ENCODE data around the gene SRCAP.
A peak's percentile ranks its signal among the peaks of the same experiment; 100 is the strongest.

Gene SRCAP

GRCh38 chr16:30760001-30760559 is 61.1 kb downstream of the SRCAP start:
- 0 out of 20 replicates have a peak overlapping the region, but pooled peaks of 1 of the 10 experiments have one; percentile 80 for H3K4me3 ChIP-seq
- TF ChIP-seq Cebpa-rat (IDR thresholded peaks at IDR 0.05): no peak
- H3K4me1 ChIP-seq: peaks cover 45 to 60% (median 52%) of the 10 kb centered on the region in 10 experiments
- no peaks in the 10 kb centered on the region for H3K27me3 ChIP-seq
- H3K4me2 ChIP-seq: peak overlapping the region; percentile 90 to 99 (median 97); a peak in 20 of 22 replicates
- no peaks in the 10 kb centered on the region for H3K9me3 ChIP-seq (replicated peaks in 1 of 11)
- peaks cover 47 to 72% (median 58%) of the 10 kb centered on the region in 11 experiments for H3K36me3 ChIP-seq
- peak overlapping the region in 3 of 11 experiments; percentile 6 to 89 (median 88); a peak in 1 of 22 replicates for H3K9ac ChIP-seq
- H4K20me1 ChIP-seq: peaks cover 0 to 40% (median 17%) of the 10 kb centered on the region in 11 experiments; a peak in 14 of 22 replicates
- H3K27ac ChIP-seq: no peak overlapping the region

- Histone ChIP-seq H3K9ac (peak overlapping the region; percentile 64 to 93 (median 88)), H3K36me3 (peaks cover 47 to 72% (median 58%) of the 10 kb centered on the region in 11 experiments), H3K27me3 (no peaks in the 10 kb centered on the region), H3K4me2 (peak overlapping the region; percentile 90 to 99 (median 97)), H3K4me1 (peaks cover 45 to 60% (median 52%) of the 10 kb centered on the region in 10 experiments), H3K27ac (peak overlapping the region in 10 of 11 experiments; percentile 60 to 86 (median 76); a peak in 18 of 22 replicates), H4K20me1 (peaks cover 0 to 41% (median 20%) of the 10 kb centered on the region in 11 experiments; a peak in 14 of 22 replicates), H3K4me3 (peak overlapping the region; percentile 68 to 96 (median 88)), H3K9me3 (replicated peaks in 1 of 11) (no peaks in the 10 kb centered on the region)
- TF ChIP-seq Cebpa-rat (IDR thresholded peaks at IDR 0.05): no peak
These were observed 61.8 kb downstream of the SRCAP start for GRCh38 chr16:30760577-30761426.

- Histone ChIP-seq H3K27ac (peak overlapping the region in 10 of 11 experiments; percentile 60 to 86 (median 76); a peak in 20 of 22 replicates), H3K4me1 (peaks cover 45 to 60% (median 52%) of the 10 kb centered on the region in 10 experiments), H3K9ac (peak overlapping the region; percentile 64 to 93 (median 88)), H3K27me3 (no peaks in the 10 kb centered on the region), H3K9me3 (replicated peaks in 1 of 11) (no peaks in the 10 kb centered on the region), H4K20me1 (peaks cover 0 to 45% (median 26%) of the 10 kb centered on the region in 11 experiments; a peak in 15 of 22 replicates), H3K36me3 (peaks cover 47 to 72% (median 58%) of the 10 kb centered on the region in 11 experiments), H3K4me3 (peak overlapping the region; percentile 68 to 96 (median 88)), H3K4me2 (peak overlapping the region; percentile 90 to 99 (median 97))
- TF ChIP-seq Cebpa-rat (IDR thresholded peaks at IDR 0.05): no peak
These were observed 62.5 kb downstream of the SRCAP start for GRCh38 chr16:30761427-30761927.

- Histone ChIP-seq H3K4me3 (peak within 1 kb of the TSS; percentile 68 to 96 (median 88)), H3K4me1 (peaks cover 45 to 60% (median 52%) of the 10 kb centered on the region in 10 experiments), H3K27me3 (no peaks in the 10 kb centered on the region), H4K20me1 (peaks cover 0 to 44% (median 26%) of the 10 kb centered on the region in 11 experiments; a peak in 15 of 22 replicates), H3K9me3 (replicated peaks in 1 of 11) (no peaks in the 10 kb centered on the region), H3K36me3 (peaks cover 47 to 72% (median 58%) of the 10 kb centered on the region in 11 experiments), H3K9ac (peak within 1 kb of the TSS; percentile 77 to 93 (median 88)), H3K27ac (peak within 1 kb of the TSS; percentile 65 to 86 (median 81)), H3K4me2 (peak within 1 kb of the TSS; percentile 90 to 100 (median 97))
- peak in 3 of 11 experiments; percentile 45 to 58 (median 46); a peak in 5 of 22 replicates for TF ChIP-seq Cebpa-rat (IDR thresholded peaks at IDR 0.05)
These were observed 63.2 kb downstream of the SRCAP start, which contains the start of the genes CFAP119 and RNF40 for GRCh38 chr16:30761928-30762902. CFAP119 (minus strand) TSS chr16:30762062; CDS start chr16:30761748, 314 bp downstream. RNF40 (plus strand) TSS chr16:30762322; CDS start chr16:30762546, 224 bp downstream.

GRCh38 chr16:30762991-30763725 is 64.2 kb downstream of the SRCAP start:
- peak overlapping the region; percentile 68 to 96 (median 88) for H3K4me3 ChIP-seq
- peaks cover 0 to 48% (median 31%) of the 10 kb centered on the region in 11 experiments; a peak in 16 of 22 replicates for H4K20me1 ChIP-seq
- peaks cover 44 to 53% (median 50%) of the 10 kb centered on the region in 10 experiments for H3K4me1 ChIP-seq
- H3K27me3 ChIP-seq: no peaks in the 10 kb centered on the region
- H3K9ac ChIP-seq: peak overlapping the region; percentile 77 to 93 (median 88)
- H3K36me3 ChIP-seq: peaks cover 51 to 72% (median 62%) of the 10 kb centered on the region in 11 experiments
- no peaks in the 10 kb centered on the region for H3K9me3 ChIP-seq (replicated peaks in 1 of 11)
- peak overlapping the region; percentile 88 to 100 (median 97) for H3K4me2 ChIP-seq
- peak overlapping the region in 10 of 11 experiments; percentile 71 to 86 (median 82); a peak in 21 of 22 replicates for H3K27ac ChIP-seq
- TF ChIP-seq Cebpa-rat (IDR thresholded peaks at IDR 0.05): no peak

- peak overlapping the region in 10 of 11 experiments; percentile 88 to 99 (median 96); a peak in 16 of 22 replicates for H3K4me2 ChIP-seq
- TF ChIP-seq Cebpa-rat (IDR thresholded peaks at IDR 0.05): no peak
- peaks cover 61 to 76% (median 71%) of the 10 kb centered on the region in 11 experiments for H3K36me3 ChIP-seq
- H3K9ac ChIP-seq: peak overlapping the region; percentile 4 to 93 (median 88); a peak in 17 of 22 replicates
- no peaks in the 10 kb centered on the region for H3K9me3 ChIP-seq (replicated peaks in 1 of 11)
- no peaks in the 10 kb centered on the region for H3K27me3 ChIP-seq
- H3K4me3 ChIP-seq: peak overlapping the region in 2 of 10 experiments; percentile 85 to 88; a peak in 2 of 20 replicates
- peaks cover 34 to 43% (median 41%) of the 10 kb centered on the region in 10 experiments for H3K4me1 ChIP-seq
- peaks cover 0 to 57% (median 37%) of the 10 kb centered on the region in 11 experiments; a peak in 16 of 22 replicates for H4K20me1 ChIP-seq
- H3K27ac ChIP-seq: no peak overlapping the region
These were observed 65.1 kb downstream of the SRCAP start for GRCh38 chr16:30764086-30764485.
